Naive thymus-derived CD8-positive, alpha-beta T cell (primary cell): ENCODE results near the gene ENTR1. TPM values are rescaled to one million over a fixed set of nuclear protein-coding genes. Genes with fewer than 3 reads are reported as not detected.
"Not testable (repeated sequence)": the region's sequence is repeated elsewhere in the genome, so short reads cannot be mapped to it uniquely, and the experiment has no call there.

ENCODE experiments used
- ATAC-seq, 2 donors: fragments of 150-1000 bp; cut with Tn5 transposase in 1 of 2; sonication (Bioruptor Pico), chemical (Tn5 transposase) in 1 of 2; 1 replicate in 1 of 2; 2 replicates in 1 of 2; pipeline ENCODE4 v1.10.0; 2021; ENCODE audit warnings: mild to moderate bottlenecking in 2 of 2, moderate library complexity in 2 of 2
- POLR2A ChIA-PET: fragments of 350-600 bp; sonication (Branson Sonifier 250); formaldehyde crosslinking; loops from one replicate; lab custom pipeline; 2021; ENCODE audit warnings: antibody characterized with exemption; lab: Charles Lee
- DNase-seq, 10 donors: peaks; one replicate each; pipeline versions ENCODE4 v3.0.0 to v3.0.0-alpha.2; 2020 to 2022
- H3K27ac Mint-ChIP-seq, 10 donors: one replicate each; pipeline ENCODE4 v1.8.0; 2020 to 2022; ENCODE audit warnings: mild to moderate bottlenecking in 10 of 10, mixed read lengths in 10 of 10, moderate library complexity in 4 of 10, inconsistent platforms in 1 of 10
- H3K27me3 Mint-ChIP-seq, 5 donors: one replicate each; pipeline ENCODE4 v1.8.0; 2021 to 2022; ENCODE audit warnings: mixed read lengths in 5 of 5
- H3K36me3 Mint-ChIP-seq, 3 donors: one replicate each; pipeline ENCODE4 v1.8.0; 2020 to 2022; ENCODE audit warnings: mixed read lengths in 3 of 3, mild to moderate bottlenecking in 2 of 3, inconsistent platforms in 1 of 3
- H3K4me1 Mint-ChIP-seq, 4 donors: one replicate each; pipeline ENCODE4 v1.8.0; 2021 to 2022; ENCODE audit warnings: mixed read lengths in 4 of 4
- H3K4me3 Mint-ChIP-seq, 10 donors: one replicate each; pipeline ENCODE4 v1.8.0; 2020 to 2022; ENCODE audit warnings: mild to moderate bottlenecking in 10 of 10, mixed read lengths in 10 of 10, moderate library complexity in 6 of 10, inconsistent platforms in 1 of 10
- H3K9me3 Mint-ChIP-seq, 9 donors: one replicate each; pipeline ENCODE4 v1.8.0; 2020 to 2022; ENCODE audit warnings: mixed read lengths in 9 of 9, mild to moderate bottlenecking in 3 of 9, inconsistent platforms in 1 of 9, moderate library complexity in 1 of 9
- polyA plus RNA-seq, 3 donors: library from polyadenylated mRNA; unstranded; fragments of 300-500 nt; fragmentation: Illumina TruSeq; gene quantifications; one replicate each; pipeline ENCODE4 v1.2.3, GENCODE V29; 2021
- total RNA-seq, 8 experiments: library from RNA in 2 of 8; stranded (reverse) in 2 of 8; gene quantifications; one replicate each; pipeline ENCODE4 v1.2.3 and lab custom pipeline; 2021 to 2026

ENTR1 gene
- total and polyA plus RNA-seq, 5 experiments from 2014 or later = 9.7 to 96.0 (median 16.8) TPM

DNA sequence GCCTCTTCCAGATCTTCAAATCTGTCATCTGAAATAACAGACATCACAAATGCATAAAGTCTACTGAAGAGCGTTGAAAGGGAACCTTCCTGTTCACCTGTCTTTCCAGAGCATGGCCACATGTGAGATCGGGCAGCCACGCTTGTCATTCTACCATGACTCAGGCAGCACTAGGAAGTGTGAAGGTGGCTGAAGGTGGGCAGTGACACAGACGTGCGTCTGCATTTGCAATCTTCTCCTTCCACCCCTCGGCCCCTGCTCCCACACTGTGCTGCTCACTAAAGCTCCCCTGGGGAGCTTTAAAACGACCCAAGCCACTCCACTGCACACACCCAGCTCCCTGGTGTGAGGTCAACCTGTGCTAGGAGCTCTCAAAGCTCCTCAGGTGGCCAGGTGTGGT lies 2.5 kb downstream of the ENTR1 start:
- Mint-ChIP-seq H3K27ac (peak overlapping the region in 4 of 10 donors; percentile 22 to 82 (median 56)), H3K27me3 (no peaks in the 10 kb centered on the region), H3K9me3 (no peaks in the 10 kb centered on the region), H3K36me3 (peaks cover 0 to 44% (median 2%) of the 10 kb centered on the region in 3 donors), H3K4me3 (peak overlapping the region in 5 of 10 donors; percentile 26 to 39 (median 32)), H3K4me1 (peaks cover 34 to 74% (median 63%) of the 10 kb centered on the region in 4 donors)
- POLR2A ChIA-PET = interaction anchor here (0.5 to 3.2 kb wide), 5 partner anchors 8 to 1657 kb away, joined by 3 to 25 read pairs (median 5); partner anchors contain the start of gene SNAPC4
- DNase-seq = no peak
- ATAC-seq = no peak

DNA sequence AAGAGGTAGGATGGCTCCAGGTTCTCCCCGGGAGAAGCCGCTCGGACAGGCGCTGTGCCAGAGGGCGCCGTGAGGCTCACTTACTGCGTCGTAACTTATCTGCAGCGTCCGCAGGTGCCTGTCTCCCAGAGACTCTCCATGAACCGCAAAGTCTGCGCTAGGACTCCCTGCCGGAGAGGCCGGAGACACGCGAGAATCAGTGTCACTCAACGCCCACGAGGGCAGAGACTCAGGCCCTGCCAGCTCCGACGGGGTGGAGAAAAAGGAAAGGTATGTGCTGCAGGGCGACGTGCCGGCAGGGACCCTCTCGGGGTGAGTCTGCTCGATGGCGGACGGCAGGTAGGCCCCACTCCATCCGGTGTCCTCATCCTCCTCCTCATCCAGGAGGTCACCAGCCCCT lies 3.4 kb downstream of the ENTR1 start:
- not testable (repeated sequence) for H3K27me3 Mint-ChIP-seq, H3K4me3 Mint-ChIP-seq, H3K9me3 Mint-ChIP-seq, DNase-seq, ATAC-seq
- Mint-ChIP-seq H3K27ac (peak overlapping the region in 1 of 10 donors; percentile 21), H3K4me1 (peaks cover 35 to 76% (median 65%) of the 10 kb centered on the region in 4 donors), H3K36me3 (peaks cover 0 to 39% (median 5%) of the 10 kb centered on the region in 3 donors)
- POLR2A ChIA-PET = interaction anchor here (0.7 kb wide), 1 partner anchor 1658 kb away, joined by 6 read pairs; no protein-coding TSS in a partner anchor

DNA sequence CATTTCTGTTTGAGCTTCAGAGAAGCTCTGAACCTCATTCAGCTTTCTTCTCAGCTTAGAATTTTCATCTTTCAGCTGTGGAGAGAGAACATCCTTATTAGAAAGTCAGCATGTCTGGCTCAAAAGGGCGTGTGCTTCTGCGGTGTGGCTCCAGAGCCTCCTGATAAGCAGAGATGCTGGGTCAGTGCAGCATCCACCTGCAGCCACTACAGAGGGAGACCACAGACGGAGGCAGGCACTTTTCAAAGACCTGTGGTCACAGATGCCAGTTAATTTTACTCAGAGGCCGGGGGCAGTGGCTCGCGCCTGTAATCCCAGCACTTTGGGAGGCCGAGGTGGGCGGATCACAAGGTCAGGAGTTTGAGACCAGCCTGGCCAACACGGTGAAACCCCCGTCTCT lies 4.5 kb downstream of the ENTR1 start:
- DNase-seq, H3K27me3 Mint-ChIP-seq, H3K9me3 Mint-ChIP-seq, ATAC-seq, POLR2A ChIA-PET: not testable (repeated sequence)
- peaks cover 29 to 74% (median 61%) of the 10 kb centered on the region in 4 donors for H3K4me1 Mint-ChIP-seq
- H3K27ac Mint-ChIP-seq = peak overlapping the region in 1 of 10 donors; percentile 13
- H3K4me3 Mint-ChIP-seq = peak overlapping the region in 2 of 10 donors; percentile 18 to 26
- peaks cover 0 to 39% (median 5%) of the 10 kb centered on the region in 3 donors for H3K36me3 Mint-ChIP-seq

DNA sequence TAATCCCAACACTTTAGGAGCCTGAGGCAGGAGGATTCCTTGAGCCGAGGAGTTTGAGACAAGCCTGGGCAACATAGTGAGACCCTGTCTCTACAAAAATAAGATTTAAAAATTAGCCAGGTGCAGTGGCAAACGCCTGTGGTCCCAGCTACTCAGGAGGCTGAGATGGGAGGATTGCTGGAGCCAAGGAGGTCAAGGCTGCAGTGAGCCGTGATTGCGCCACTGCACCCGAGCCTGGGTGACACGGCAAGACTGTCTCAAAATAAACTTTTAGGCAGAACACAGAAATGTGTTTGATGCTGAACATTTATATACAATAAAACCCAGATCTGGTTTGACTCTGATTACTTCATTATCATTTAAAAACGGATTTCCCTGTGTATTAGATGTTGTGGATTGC lies 4.9 kb downstream of the ENTR1 start:
- Mint-ChIP-seq H3K4me1 (peaks cover 31 to 78% (median 60%) of the 10 kb centered on the region in 4 donors), H3K36me3 (peaks cover 0 to 39% (median 5%) of the 10 kb centered on the region in 3 donors), H3K4me3 (peak overlapping the region in 5 of 10 donors; percentile 26 to 77 (median 70)), H3K9me3 (no peaks in the 10 kb centered on the region), H3K27ac (peak overlapping the region in 5 of 10 donors; percentile 9 to 78 (median 40)), H3K27me3 (no peaks in the 10 kb centered on the region)
- ATAC-seq (no peak), DNase-seq (no peak)
- POLR2A ChIA-PET = no interaction called here

DNA sequence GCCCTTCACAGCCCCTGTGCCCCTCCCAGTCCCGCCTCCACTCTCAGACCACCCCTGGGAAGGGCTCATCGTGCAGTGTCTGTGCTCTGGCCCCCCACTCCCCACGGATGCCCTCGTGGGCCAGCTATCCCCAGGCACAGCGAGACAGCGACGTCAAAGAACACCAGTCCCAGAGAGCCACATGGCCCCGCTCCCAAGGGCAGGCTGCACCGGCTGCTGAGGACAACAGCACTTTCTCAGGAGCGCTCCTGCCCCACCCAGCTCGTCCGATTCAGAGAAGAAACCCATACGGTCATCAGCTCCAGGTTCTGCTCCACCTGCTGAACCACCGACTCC lies 5.6 kb downstream of the ENTR1 start:
- H3K4me3 Mint-ChIP-seq = peak overlapping the region in 8 of 10 donors; percentile 40 to 77 (median 70)
- H3K27me3 Mint-ChIP-seq = no peaks in the 10 kb centered on the region
- no peaks in the 10 kb centered on the region for H3K9me3 Mint-ChIP-seq
- peak overlapping the region; percentile 66 to 96 (median 86) for H3K27ac Mint-ChIP-seq
- peaks cover 29 to 79% (median 58%) of the 10 kb centered on the region in 4 donors for H3K4me1 Mint-ChIP-seq
- DNase-seq (no peak), ATAC-seq (no peak)
- POLR2A ChIA-PET = interaction anchor here (0.6 kb wide), 1 partner anchor 17 kb away, joined by 5 read pairs; no protein-coding TSS in a partner anchor
- peaks cover 0 to 39% (median 5%) of the 10 kb centered on the region in 3 donors for H3K36me3 Mint-ChIP-seq

DNA sequence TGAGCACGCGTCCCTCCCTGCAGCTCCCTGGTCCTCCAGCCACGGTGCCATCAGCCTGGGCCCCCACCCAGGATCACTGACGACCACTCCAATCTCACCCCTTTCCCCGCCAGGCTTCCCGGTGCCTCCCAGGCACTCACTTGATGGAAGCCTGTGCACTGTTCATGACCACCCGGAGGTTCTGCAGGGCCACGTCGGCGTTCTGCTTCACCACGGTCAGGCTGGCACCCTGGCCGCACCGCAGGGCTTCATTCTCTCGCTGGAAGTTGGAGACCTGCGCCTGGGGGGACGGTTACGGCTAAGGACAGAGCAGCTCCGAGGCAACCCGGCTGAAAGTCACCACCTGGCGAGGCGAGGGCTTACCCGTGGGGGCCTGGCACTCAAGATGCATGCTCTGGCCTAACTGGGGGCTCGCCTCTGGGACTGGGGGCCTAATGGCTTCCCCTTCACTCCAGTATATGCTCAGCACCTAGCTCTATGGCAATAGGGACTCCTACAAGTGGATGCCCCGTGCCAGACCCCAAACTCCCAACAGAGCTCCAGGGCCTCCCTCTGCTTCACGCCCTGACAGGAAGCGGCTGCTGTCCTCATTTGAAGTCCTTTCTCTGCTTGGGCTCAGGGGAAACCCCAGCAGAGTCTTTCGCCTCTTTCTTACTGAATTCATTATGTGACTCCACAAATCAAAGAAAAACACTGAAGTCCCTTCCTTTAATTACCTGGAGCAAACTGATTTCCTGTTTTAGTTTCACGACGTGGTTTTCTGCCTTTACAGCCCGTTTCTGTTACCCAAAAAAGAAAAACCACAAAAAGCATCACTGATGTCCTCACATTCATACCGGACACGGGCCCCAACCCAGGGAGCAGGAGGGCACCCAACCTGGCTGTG lies 6.3 kb downstream of the ENTR1 start:
- Mint-ChIP-seq H3K4me1 (peaks cover 32 to 75% (median 55%) of the 10 kb centered on the region in 4 donors), H3K4me3 (peak overlapping the region; percentile 39 to 77 (median 70)), H3K27ac (peak overlapping the region; percentile 74 to 96 (median 88)), H3K9me3 (no peaks in the 10 kb centered on the region), H3K27me3 (no peaks in the 10 kb centered on the region), H3K36me3 (peaks cover 0 to 39% (median 5%) of the 10 kb centered on the region in 3 donors)
- ATAC-seq (peak; percentile 5 to 8), DNase-seq (peak in 4 of 10 donors; percentile 13 to 36 (median 25))
- POLR2A ChIA-PET = interaction anchor here (0.6 to 5.7 kb wide), 4 partner anchors 9 to 40 kb away, joined by 3 to 34 read pairs (median 4); partner anchors contain the start of gene DNLZ

DNA sequence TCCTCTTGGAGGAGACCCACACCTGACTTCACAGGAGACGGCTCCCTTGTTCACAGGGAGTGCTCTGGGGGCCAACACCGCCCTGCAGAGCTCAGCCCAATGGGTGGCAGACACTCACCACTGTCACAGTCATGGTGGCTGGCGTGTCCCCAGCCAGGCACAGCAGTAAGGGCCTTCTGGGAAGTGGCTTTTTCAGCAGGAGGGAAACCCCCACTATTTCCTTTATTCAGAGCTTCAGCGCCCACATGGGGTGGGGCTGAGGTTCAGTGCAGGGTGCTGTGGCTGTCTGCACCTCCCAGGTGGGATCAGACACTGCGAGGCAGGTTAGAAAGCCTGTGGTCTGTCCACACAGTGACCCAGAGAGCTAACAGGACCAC lies 6.9 kb downstream of the ENTR1 start:
- H3K27ac Mint-ChIP-seq = peak overlapping the region in 9 of 10 donors; percentile 74 to 96 (median 88)
- H3K9me3 Mint-ChIP-seq = no peaks in the 10 kb centered on the region
- peak; percentile 40 to 81 (median 68) for DNase-seq
- peak overlapping the region; percentile 24 to 77 (median 70) for H3K4me3 Mint-ChIP-seq
- ATAC-seq = peak; percentile 85 to 91
- H3K4me1 Mint-ChIP-seq = peaks cover 29 to 75% (median 55%) of the 10 kb centered on the region in 4 donors
- no peaks in the 10 kb centered on the region for H3K27me3 Mint-ChIP-seq
- POLR2A ChIA-PET = interaction anchor here (1.1 to 5.7 kb wide), 3 partner anchors 10 to 40 kb away, joined by 3 to 34 read pairs (median 4); partner anchors contain the start of gene DNLZ
- H3K36me3 Mint-ChIP-seq = peaks cover 0 to 34% (median 5%) of the 10 kb centered on the region in 3 donors

DNA sequence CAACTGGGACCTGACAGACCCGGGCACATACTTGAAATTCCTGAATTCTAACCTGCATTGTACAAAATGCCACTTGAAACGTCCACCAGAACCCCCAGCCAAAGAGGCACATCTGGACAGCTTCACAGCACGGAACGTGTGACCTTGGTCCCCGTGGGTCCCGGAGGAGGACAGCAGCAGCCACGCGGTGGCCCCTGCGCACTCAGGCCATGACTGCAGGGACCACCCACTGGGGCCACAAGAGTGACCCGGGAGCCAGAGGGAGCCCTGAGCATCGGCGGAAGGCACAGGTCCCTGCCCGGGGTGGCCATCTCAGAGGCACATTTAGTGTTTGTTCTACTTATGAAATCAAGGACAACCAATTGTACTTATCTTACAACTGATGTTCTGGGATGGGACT lies 8.3 kb downstream of the ENTR1 start:
- DNase-seq = no peak
- Mint-ChIP-seq H3K27me3 (no peaks in the 10 kb centered on the region), H3K9me3 (no peaks in the 10 kb centered on the region), H3K4me1 (peaks cover 27 to 69% (median 51%) of the 10 kb centered on the region in 4 donors), H3K4me3 (peak overlapping the region in 1 of 10 donors; percentile 54), H3K36me3 (peaks cover 0 to 27% (median 3%) of the 10 kb centered on the region in 3 donors), H3K27ac (peak overlapping the region in 7 of 10 donors; percentile 36 to 84 (median 54))
- POLR2A ChIA-PET = interaction anchor here (3.1 to 5.7 kb wide), 2 partner anchors 7 to 38 kb away, joined by 25 to 34 read pairs; partner anchors contain the start of genes DNLZ, ENTR1 and PMPCA
- no peak for ATAC-seq

DNA sequence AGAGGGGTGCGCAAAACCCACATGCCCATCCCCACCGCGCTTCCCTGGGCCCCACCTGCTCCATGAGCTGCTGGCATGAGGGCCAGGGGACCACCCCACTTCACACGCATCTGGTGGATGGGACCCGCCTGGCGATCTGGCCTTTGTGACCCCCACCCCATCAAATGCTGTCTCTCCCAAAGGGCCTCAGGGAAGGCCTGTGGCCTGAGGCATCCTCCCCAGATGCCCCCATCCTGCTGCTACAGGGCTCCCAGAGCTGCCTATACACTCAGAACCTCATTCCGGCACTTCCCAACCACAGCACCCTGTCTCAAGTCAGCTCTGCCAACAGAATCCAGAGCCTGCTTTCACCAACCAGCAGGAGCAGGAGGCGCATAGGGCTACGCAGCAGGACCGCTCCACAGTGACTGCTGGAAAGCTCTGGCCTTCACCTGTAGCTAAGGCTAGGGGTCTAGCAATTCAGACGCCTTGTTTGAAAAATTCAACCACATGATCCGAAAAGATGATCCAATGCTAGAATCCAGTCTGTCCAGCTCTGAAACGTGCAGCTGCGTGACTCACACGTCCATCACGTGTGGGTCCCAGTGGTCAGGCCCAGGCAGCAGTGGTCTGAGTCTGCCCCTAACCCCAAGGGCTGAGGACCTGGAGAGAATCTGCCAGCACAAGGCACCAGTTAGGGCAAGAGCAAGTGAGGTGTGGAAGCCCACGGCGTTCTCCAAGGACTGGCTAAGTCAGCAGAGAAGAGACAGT lies 9.1 kb downstream of the ENTR1 start:
- Mint-ChIP-seq H3K4me1 (peaks cover 27 to 67% (median 49%) of the 10 kb centered on the region in 4 donors), H3K4me3 (peak overlapping the region in 9 of 10 donors; percentile 26 to 60 (median 52)), H3K27me3 (no peaks in the 10 kb centered on the region), H3K9me3 (no peaks in the 10 kb centered on the region), H3K27ac (peak overlapping the region in 6 of 10 donors; percentile 19 to 72 (median 45)), H3K36me3 (peaks cover 0 to 24% (median 3%) of the 10 kb centered on the region in 3 donors)
- no peak for ATAC-seq
- DNase-seq = no peak
- POLR2A ChIA-PET = interaction anchor here (0.6 to 5.7 kb wide), 5 partner anchors 8 to 79 kb away, joined by 3 to 34 read pairs (median 3); partner anchors contain the start of genes DNLZ, ENTR1 and PMPCA

DNA sequence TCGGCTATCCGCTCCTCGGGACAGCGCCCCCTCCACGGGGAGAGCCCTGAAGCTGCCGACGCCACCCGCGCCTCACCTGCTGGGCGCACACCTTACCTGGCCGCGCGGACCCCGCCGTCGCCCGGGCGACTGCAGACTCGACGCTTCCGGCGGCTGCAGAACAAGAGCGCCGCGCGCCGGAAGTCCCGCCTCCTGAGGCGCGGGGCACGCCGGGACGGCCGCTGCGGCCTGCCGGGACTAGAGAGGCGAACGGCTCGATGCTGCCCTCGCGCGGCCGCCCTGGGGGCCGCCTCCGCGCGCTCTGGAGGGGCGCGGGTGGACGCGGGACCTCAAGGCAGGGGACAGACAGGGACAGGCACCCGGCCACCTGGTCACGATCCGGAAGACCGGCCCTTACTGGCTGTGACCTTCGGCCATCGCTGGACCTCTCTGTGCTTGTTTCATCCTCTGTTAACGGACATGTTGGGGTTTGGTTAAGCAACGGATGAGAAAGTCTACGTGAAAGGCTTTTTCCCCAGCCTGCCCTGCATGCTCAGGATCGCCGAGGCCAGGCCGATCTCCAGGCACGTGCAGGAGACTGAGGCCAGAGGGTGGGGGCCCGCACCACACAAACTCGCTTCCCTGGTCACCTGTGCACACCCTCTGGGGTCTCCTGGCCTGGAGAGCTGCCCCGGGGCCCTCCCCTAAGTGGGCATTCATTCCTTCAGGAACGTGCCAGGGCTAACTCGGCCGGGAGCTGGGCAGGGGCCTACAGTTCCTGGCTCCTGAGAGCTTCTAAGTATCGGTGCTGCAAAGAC lies 10.2 kb downstream of the ENTR1 start, which contains the start of gene SNAPC4:
Gene SNAPC4 (minus strand): TSS at position 133 of the 797 bp plus-strand sequence. CDS start 1,742 bp downstream, outside the sequence.
- Mint-ChIP-seq H3K9me3 (no peaks in the 10 kb centered on the region), H3K4me1 (peaks cover 27 to 58% (median 45%) of the 10 kb centered on the region in 4 donors), H3K36me3 (peaks cover 0 to 23% (median 3%) of the 10 kb centered on the region in 3 donors), H3K27me3 (no peaks in the 10 kb centered on the region), H3K4me3 (peak within 1 kb of the TSS; percentile 75 to 91 (median 82)), H3K27ac (peak within 1 kb of the TSS in 9 of 10 donors; percentile 27 to 89 (median 73))
- DNase-seq (peak; percentile 76 to 93 (median 84)), ATAC-seq (peak; percentile 68 to 74)
- POLR2A ChIA-PET = interaction anchor here (0.6 to 5.7 kb wide), 6 partner anchors 9 to 80 kb away, joined by 3 to 34 read pairs (median 3); partner anchors contain the start of genes DNLZ, ENTR1 and PMPCA
